ENCODE results near the gene FAAH.

The FAAH gene

GRCh38 chr1:46396441-46397398 lies 2.6 kb downstream of the FAAH start:
- ChIA-PET CTCF (no interaction called here), POLR2A (no interaction called here)
- no peak overlapping the region for H3K4me3 ChIP-seq (ENCODE audit: low read depth, low read length)
- no peak for DNase-seq (ENCODE audit: low read depth, low spot score)
- no peak for TF ChIP-seq CTCF (IDR thresholded peaks at IDR 0.05; ENCODE audit: insufficient read depth, low read length, missing control alignments)

GRCh38 chr1:46399307-46399706 lies 5.2 kb downstream of the FAAH start:
- no peak overlapping the region for H3K4me3 ChIP-seq (ENCODE audit: low read depth, low read length)
- POLR2A ChIA-PET, result no interaction called here
- no peak for TF ChIP-seq CTCF (IDR thresholded peaks at IDR 0.05; ENCODE audit: insufficient read depth, low read length, missing control alignments)
- no peak for DNase-seq (ENCODE audit: low read depth, low spot score)
- CTCF ChIA-PET, result no interaction called here

- no peak for TF ChIP-seq CTCF (IDR thresholded peaks at IDR 0.05; ENCODE audit: insufficient read depth, low read length, missing control alignments)
- DNase-seq (ENCODE audit: low read depth, low spot score), result no peak
- ChIA-PET CTCF (interaction anchor here (0.7 to 10.9 kb wide), 5 partner anchors 45 to 140 kb away, joined by 3 to 112 read pairs (median 4); no protein-coding TSS in a partner anchor), POLR2A (no interaction called here)
- H3K4me3 ChIP-seq (ENCODE audit: low read depth, low read length), result no peak overlapping the region
Observed at GRCh38 chr1:46400421-46400820, 6.3 kb downstream of the FAAH start.

GRCh38 chr1:46401154-46401913 lies 7.2 kb downstream of the FAAH start:
- POLR2A ChIA-PET, result no interaction called here
- DNase-seq (ENCODE audit: low read depth, low spot score), result no peak
- no peak for TF ChIP-seq CTCF (IDR thresholded peaks at IDR 0.05; ENCODE audit: insufficient read depth, low read length, missing control alignments)
- CTCF ChIA-PET, result interaction anchor here (0.8 to 10.9 kb wide), 4 partner anchors 10 to 127 kb away, joined by 3 to 112 read pairs (median 8); no protein-coding TSS in a partner anchor
- H3K4me3 ChIP-seq (ENCODE audit: low read depth, low read length), result no peak overlapping the region

- peak; percentile 87 for DNase-seq (ENCODE audit: low read depth, low spot score)
- ChIA-PET POLR2A (no interaction called here), CTCF (interaction anchor here (0.8 to 10.9 kb wide), 4 partner anchors 9 to 126 kb away, joined by 3 to 112 read pairs (median 8); no protein-coding TSS in a partner anchor)
- H3K4me3 ChIP-seq (ENCODE audit: low read depth, low read length), result no peak overlapping the region
- TF ChIP-seq CTCF (IDR thresholded peaks at IDR 0.05; ENCODE audit: insufficient read depth, low read length, missing control alignments), result no peak
Observed at GRCh38 chr1:46401964-46402626, 8.0 kb downstream of the FAAH start.

All from AG04449 (cell line).